GM21390 (cell line): ENCODE measurements around the gene SETBP1.

Source experiments
- ATAC-seq: cut with Tn5 transposase; IDR thresholded peaks from one replicate; pipeline ENCODE4 v1.9.1; 2021; ENCODE audit not compliant: unreplicated experiment

SETBP1 gene

DNA sequence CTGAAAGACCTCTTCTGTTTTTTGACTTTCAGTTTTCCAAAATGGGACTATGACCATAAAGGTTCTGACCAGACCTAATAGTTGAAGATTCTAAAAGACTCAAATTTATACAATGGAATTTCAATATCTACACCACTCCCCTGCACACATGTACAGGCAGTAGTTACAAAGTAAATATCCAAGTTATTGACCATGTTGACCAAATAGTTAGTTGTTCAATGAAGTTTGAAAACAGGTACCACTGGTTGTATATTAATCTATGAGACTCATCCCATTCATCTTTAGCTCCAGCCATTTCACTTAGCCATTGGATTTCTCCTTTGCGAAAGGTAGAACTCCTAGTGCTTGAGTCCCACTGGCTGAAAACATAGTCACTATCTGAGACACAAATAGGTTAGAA lies 277.4 kb downstream of the SETBP1 start:
- no peak for ATAC-seq

DNA sequence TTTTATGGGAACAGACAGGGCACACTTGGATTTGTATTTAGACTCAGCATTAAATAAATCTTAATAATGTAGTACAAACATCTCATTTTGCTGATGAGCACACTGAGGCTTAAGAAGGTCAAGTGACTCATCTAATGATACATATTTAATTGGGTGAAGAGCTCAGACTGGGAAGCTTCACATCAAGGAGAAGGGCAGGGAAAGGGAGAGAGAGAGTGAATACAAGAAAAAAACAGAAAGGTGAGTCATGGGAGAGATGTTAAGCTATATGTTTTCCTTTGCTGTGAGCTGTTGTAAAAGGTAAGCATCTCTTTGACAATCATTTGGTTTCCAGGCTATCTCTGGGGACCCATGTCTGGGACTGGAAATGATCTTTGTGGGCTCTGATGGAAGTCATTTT lies 277.8 kb downstream of the SETBP1 start:
- ATAC-seq: no peak

DNA sequence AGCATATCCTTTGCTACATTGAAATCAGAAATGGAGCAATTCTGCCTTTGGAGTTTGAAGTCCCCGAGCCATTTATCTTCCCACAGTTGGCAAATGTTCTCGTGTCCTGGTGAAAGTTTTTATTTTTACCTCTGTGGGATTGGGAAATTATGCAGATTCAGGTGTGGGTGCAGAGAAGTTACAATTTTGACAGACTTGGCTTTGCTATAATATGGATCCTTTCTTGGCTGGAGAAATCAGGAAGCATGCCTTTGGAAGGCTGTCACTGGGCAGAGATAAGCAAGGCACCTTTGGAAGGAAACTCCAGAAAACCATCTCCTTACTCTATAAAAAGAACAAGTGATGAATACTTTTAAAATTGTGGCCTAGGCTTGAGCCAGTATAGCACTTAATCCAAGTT lies 278.3 kb downstream of the SETBP1 start:
- ATAC-seq: no peak

DNA sequence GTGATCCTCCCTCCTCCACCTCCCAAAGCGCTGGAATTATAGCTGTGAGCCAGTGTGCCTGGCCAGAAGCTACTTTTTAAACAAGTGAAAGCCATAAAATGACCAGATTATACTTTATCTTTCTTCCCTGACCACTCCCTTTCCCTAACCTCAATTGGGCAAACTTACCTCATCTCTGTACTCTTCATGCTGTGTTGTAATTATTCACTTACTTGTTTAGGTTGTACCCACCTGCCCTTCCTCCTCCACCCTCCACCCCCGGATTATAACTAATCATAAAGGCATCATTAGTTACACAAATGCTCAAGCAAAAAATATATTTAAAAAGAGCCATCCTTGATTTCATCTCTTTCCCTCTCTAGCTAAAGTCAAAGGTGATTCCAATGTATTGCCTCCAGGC lies 279.9 kb downstream of the SETBP1 start:
- ATAC-seq: no peak

DNA sequence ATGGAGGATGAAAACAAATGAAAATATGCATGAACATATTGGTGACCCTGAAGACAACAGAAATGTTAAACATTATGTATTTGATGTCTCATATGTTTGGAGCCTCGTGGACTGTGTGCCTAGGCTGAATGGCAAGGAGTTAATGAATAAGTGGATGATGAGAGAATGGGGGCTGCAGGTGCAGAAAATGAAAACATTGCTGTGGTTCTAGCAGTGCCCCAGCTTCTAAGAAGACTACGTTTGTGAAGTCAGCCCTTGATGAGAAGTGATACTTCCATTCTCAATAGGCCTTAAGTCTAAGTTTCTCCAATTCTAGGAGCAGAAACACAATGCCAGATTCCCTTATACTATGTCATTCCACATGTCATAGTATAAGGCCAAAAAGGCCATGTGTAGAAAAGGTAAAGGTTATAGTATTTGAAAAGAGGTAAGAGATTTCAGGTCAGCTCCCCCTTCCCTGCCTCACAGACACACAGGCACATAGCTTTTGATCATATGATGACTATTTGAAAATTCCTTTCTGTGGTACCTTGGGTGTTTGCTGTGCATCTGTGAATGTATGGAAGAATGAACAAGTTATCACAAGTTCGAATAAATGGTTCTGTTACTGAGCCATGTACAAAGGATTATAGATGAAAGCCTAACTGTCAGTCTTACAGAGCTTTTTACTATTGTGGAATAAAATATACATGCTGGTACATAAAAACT lies 280.8 kb downstream of the SETBP1 start:
- no peak for ATAC-seq

DNA sequence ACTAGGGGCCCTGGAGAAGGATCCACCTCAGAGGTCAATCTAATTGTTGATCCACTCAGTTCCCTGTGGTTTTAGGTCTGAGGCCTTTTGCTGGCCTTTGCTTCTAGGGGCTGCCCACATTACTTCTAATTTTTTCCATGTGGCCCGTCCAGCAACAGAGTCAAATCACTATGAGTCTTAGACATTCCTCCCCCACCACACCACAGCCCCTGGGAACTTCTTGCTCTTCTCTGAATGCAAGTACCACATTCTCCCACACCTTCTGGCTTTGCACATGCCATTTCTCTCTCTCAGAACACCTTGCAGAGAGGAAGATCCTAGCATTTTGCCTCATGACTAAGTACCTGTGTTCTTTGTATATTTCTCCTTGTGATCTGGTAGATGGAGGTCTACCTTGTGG lies 286.9 kb downstream of the SETBP1 start:
- no peak for ATAC-seq

DNA sequence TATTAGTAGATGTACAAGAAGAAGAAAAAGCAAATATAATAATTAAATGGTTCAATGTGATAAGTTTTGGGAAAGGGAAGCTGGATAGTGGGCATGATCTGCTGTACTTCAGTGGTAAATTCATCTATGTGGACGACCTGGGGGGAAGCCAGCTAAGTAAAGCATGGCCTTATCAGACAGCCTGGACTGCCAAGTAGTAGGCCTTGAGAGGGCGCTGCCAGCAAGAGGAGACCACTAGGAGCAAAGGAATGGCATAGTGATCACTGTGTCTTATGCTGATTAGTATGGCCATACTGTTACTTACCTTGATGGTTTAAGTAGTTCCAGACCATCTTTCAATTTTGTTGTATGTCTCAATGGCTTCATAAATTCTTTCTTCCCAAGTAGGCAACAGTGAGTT lies 287.6 kb downstream of the SETBP1 start:
- no peak for ATAC-seq

DNA sequence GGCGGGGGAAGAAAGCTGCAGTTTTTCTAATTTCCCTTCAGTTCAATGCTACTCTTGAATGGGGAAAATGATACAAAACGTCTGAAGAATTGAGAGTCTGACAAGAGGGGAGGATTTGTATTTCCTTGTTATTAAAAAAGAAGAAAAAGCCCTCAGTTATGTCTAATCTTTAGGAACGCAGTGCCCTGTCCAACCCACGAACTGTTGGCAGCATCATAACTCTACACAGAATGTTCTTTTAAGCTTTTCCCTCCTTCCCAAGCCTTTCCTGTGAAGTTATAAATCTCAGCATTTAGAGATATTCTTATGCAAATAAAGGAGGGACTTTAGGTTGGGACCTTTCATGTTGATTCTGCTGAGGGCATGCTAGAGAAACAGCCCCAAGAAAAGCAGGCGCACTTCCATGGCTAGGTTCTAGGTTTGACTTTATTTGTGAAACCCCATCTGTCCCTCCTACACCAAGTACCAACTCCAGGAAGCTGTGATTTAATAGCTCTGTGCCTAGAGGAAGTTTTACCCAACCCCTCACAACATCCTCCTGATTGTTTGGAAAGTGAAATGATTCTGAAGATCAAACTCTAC lies 288.6 kb downstream of the SETBP1 start:
- ATAC-seq: no peak

DNA sequence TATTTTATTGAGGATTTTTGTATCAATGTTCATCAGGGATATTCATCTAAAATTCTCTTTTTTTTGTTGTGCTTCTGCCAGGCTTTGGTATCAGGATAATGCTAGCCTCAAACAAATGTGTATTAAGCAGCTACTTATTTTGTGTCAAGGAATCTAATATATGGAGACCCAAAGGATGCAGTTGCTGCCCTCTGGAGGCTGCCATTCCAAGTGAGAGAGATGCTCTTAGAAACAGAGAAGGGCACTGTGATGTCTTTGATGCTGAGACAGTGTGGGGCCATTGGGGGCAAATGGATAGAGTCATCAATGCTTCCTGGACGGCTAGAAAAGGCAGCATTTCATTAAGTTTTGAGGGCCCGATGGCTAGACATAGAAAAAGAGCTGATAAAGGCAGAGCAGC lies 292.6 kb downstream of the SETBP1 start:
- ATAC-seq: no peak

DNA sequence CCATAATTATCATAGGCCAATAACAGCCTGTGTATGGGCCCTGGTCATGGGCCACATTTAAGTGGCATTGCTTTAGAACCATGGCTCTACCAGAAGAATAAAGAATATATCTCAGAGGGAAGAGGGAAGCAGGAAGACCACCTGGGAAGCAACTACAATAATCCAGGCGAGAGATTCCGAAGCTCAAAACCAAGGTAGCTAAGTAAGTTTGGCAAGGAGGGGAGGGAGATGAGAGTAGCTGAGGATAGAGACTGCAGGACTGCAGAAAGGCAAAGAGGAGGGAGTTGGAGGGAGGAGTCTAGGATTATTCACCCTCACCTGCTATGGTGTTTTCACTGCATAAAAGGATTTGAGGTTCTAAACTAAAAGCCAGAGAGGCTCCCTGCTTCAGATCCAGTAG lies 293.5 kb downstream of the SETBP1 start:
- ATAC-seq: no peak

DNA sequence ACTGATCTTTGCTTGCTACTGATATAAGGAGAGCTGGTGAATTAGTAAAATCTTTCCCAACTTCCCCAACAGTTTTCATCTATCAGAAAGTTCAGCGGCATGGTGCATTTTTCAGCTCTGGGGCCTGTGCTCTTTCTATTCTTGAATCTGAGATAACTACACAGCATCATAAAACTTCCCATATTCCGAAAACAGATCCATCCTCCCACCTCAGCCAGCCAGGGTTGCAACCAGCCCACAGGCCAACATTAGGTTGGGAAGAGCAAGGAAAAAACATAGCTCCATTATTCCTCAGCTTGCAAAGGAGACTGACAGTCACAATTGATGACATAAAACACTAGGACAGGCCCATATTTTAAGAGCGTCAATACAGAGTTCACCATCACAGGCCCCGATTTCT lies 297.2 kb downstream of the SETBP1 start:
- ATAC-seq: no peak

DNA sequence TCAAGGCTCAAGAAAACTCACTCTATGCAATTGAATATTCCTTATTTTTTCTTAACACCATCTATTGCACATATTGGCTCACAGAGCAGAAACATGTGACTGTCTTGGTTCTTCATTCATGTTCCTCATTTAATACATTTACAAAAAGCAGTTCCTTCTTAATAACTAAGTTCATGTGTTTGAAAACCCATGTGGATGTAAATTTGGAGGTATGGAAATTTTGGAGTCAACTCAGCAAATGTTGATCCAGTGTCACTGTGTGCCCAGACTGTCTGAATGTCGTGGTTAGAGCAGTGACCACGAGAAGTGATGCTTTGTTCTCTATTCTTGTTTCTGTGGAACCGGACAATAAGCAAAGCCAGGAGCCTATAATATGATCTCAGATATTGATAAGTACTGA lies 299.1 kb downstream of the SETBP1 start:
- no peak for ATAC-seq

DNA sequence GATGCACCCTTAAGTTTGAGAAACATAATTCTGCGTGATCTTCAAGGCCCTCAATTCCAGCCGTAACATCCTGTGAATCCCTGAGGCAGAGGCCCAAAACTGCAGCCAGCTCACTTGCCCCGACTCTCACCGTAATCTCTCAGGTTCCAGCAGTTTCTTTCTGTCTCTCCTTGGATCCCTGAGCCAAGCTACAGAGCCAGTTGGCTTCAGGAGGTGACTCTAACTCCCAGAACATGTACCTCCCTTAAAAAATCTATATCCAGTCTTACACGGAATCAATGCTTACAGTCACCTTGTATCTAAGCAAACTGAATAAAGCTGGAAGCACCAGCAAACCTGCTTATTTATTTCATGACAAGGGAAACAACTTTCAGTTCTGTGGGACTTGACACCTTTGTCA lies 300.4 kb downstream of the SETBP1 start:
- ATAC-seq: no peak

DNA sequence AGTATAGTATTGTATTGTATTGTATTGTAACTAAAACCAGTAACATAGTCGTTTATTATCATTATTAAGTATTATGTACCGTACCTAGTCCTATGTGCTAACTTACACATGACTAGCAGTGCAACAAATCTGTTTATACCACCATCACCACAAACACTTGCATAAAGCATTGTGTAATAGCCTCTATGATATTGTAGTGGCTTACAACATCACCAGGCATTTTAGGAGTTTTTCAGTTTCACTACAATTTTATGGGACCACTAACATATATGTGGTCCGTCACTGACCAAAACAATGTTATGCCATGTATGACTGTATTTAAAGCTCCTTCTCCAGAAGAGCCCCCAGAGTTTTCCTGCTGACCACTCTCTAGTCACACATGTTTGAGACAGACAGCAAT lies 306.2 kb downstream of the SETBP1 start:
- no peak for ATAC-seq

DNA sequence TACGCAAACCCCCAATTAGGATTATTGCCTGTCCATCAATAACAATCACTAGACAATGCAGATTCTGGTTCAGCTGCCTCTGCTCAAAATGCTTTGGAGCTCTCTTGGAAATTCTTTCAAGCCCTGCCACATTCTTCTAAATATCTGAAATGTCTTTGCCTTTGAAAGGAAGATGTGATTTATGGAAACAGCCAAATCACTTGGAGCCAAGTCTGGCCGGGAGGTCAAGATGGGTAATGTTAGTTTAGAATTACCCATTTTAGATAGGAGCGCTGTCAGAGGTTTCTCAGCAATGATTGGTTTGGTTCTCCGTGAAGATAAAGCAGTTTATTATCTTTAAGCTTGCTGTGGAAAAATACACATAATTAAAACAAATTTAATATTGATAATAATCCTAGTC lies 306.7 kb downstream of the SETBP1 start:
- no peak for ATAC-seq

DNA sequence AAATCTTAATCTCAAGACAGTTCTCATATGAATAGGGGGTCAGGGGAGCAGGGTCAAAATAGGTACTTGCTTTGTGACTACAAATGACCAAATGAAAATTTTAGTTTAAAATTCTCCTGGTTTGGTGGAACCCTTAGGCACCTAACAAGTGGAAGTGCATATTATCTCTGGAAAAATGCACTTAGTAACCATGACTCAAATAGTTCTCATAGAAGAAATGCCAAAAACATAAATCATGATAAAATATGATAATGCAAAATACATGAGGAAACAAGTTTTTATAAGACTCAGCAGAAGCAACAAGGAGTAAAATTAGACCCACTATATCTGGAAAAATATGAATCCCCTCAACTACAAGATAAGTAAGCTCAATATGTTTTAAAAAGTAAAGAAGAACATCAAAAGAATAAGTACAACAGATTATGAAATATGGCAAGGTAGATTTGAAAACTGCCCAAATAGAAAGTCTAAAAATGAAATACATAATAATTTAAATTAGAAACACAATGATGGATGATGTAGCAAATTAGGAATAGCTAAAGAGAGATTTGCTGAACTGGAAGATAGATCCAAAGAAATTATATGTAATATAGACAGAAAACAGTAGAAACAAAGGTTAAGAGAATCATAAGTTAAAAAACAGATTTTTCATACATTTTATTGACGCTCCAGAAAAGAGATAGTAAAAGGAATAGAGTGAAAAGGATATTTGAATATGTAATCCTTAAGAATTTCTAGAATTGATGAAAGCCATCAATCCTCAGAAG lies 308.3 kb downstream of the SETBP1 start:
- no peak for ATAC-seq

DNA sequence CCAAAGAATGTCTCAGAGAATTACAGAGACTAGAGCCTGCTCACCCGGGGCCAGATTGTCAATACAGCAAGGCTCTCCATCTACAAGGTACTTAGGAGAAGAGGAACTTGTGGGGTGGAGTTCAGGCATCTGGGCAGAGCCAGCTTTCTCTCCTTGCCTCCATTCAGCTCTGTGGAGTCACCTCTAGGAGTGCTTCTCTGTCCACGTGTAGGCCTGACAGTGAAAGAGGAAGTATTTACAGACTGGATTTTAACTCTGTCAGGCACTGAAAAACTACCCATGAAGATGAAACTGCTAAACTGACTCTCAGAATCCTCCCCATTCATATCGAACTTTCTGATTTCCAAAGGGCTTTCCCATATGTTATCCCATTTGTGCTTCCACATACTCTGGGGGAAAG lies 315.6 kb downstream of the SETBP1 start:
- no peak for ATAC-seq

DNA sequence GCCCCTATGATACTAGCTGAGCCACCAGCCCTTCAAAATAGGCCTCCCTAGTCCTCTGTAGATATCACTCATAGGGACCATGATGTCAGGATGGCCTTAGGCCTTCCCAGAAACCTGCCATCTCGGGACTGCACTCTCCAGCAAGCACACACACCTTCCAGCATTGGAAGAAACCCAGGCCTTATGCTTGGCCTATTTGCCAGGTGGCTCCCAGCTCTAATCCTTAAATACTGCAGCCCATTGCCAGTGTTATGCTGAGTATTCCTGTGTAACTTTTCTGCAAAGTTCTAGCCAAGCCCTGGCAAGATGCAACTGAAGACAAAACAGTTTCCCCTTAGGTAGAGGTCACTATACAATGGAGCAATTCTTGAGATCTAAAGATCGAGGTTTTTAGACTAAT lies 316.5 kb downstream of the SETBP1 start:
- no peak for ATAC-seq

DNA sequence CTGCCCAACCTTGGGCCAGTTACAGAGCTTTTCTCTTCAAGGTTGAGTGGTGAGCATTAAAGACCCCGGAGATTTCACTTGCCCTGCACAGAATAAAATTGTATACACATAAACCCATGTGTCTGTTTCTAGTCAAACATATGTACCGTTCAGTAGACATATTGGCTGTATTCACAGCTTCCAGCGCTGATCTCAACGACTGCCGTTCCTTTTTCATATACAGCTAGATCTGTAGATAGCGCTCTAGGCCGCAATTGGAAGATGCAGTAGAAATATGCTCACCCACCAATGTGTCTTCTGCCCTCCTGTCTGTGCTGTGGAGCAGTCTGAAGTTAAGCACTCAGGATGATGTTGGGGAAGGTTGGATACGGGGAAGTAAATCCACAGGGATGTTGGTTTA lies 317.7 kb downstream of the SETBP1 start:
- no peak for ATAC-seq

DNA sequence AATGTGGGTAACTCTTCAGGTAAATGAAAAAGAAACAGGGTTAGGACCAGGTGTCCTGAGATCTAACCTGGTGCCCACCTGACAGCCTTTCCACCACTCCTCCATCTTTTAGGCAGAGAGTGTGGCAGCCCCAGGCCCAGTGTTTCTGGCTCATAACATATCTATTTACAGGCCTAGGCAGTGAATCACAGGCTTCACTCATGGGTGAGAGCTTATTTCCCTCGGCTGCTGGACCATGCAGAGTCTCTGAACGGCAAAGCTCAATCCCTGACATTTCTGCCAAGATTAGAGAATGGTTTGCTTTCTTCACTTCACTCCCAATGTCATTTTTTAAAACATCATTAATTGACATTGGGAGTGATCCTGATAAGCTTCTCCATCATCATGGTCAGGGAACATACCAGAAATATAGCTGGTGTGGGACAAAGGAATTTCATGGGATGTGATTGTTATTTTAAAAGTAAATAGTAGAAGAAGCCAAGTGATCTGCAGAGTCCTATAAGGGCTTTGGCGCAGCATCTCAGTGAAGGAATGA lies 323.9 kb downstream of the SETBP1 start:
- ATAC-seq: no peak

DNA sequence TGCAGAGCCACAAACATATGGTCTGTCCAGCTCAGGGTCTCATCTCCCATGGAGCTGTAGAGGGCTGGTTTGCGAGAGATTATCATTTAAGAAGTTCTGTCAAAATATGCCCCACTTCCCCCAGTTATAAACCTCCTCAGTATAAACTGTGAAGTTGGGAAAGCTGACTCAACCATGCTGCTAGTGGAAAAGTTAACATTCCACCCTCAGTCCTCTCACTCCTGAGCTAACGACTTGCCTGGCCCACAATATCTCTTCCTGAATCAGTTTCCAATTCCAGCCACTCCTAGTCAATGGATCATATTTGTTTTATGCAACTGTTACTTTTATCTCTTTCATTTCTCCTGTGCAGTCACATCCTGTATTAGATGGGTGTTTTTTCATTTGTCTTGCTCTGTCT lies 326.2 kb downstream of the SETBP1 start:
- ATAC-seq: no peak

DNA sequence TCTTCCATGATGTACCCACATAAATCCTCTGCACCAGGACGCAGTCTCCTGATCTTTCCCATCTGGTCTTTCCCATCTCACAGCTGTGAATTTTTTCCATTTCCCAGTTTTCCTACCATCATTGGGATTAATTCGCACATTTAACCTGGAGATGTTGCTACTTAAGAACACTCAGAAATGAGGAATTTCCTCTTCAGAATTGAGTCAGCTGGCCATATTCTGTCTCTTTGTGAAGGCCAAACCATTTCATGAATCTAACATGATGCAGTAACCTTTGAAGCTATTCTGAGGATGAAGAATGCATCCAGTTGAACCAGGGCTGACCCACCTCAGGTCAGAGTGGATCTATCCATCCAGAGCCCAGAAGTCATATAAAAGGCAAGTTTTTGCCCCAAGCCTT lies 326.8 kb downstream of the SETBP1 start:
- no peak for ATAC-seq
